Upper lobe of left lung (tissue), 6 donors: ENCODE measurements around the gene BAD. TPM values are rescaled to one million over a fixed set of nuclear protein-coding genes. Genes with fewer than 3 reads are reported as not detected.

Experiments used
- ATAC-seq, 2 donors: fragments of 200-7000 bp; cut with Tn5 transposase; one replicate each; pipeline ENCODE4 v1.9.1; 2022; ENCODE audit warnings: mild to moderate bottlenecking in 2 of 2, moderate library complexity in 2 of 2; ENCODE audit not compliant: low FRiP score in 2 of 2
- DNase-seq, 2 donors: peaks; one replicate each; pipeline ENCODE4 v3.0.0-alpha.2; 2019 to 2020
- H3K27ac ChIP-seq, 4 donors: fragments of 200-600 bp; sonication (generic); one replicate each; pipeline ENCODE4 v1.5.1; 2016 to 2019
- H3K27me3 ChIP-seq, 4 donors: fragments of 200-600 bp; sonication (generic); one replicate each; pipeline ENCODE4 v1.5.1; 2017 to 2019
- H3K36me3 ChIP-seq, 4 donors: fragments of 200-600 bp; sonication (generic); one replicate each; pipeline ENCODE4 v1.5.1; 2016 to 2019
- H3K4me1 ChIP-seq, 4 donors: fragments of 200-600 bp; sonication (generic); one replicate each; pipeline ENCODE4 v1.5.1; 2018 to 2019
- H3K4me3 ChIP-seq, 4 donors: fragments of 200-600 bp; sonication (generic); one replicate each; pipeline ENCODE4 v1.5.1; 2017 to 2019; ENCODE audit warnings: mild to moderate bottlenecking in 2 of 4, moderate library complexity in 1 of 4
- H3K9me3 ChIP-seq, 4 donors: fragments of 200-600 bp; sonication (generic); one replicate each; pipeline ENCODE4 v1.5.1; 2018 to 2019
- EP300 ChIP-seq, 4 donors: sonication (generic); formaldehyde crosslinking; IDR thresholded peaks; one replicate each; pipeline ENCODE4 v1.5.1; 2017; ENCODE audit warnings: antibody characterized with exemption in 4 of 4, control low read depth in 2 of 4
- POLR2A ChIP-seq, 4 donors: fragments of 450-650 bp; IDR thresholded peaks; one replicate each; pipeline ENCODE4 v1.5.1; 2016 to 2017; ENCODE audit warnings: antibody characterized with exemption in 4 of 4, mild to moderate bottlenecking in 2 of 4
- POLR2AphosphoS5 ChIP-seq, 2 donors: sonication (generic); formaldehyde crosslinking; IDR thresholded peaks; one replicate each; pipeline ENCODE4 v1.5.1; 2017; ENCODE audit warnings: antibody characterized with exemption in 2 of 2
- WGBS, 2 donors: methylation state at CpG; one replicate each; pipeline ENCODE4 v1.1.5; 2017 to 2018; 5-methylcytosine and 5-hydroxymethylcytosine counted together
- total RNA-seq, 6 donors: library from RNA; depleted of rRNA in 4 of 6; stranded (reverse); fragments of >200 nt in 4 of 6; gene quantifications; one replicate each; pipeline versions ENCODE4 v1.1.0 to v1.2.1, GENCODE V29; 2016 to 2021
- TF ChIP-seq, protein P1 (sequence below), 6 experiments: fragments of 450-650 bp in 4 of 6; fragments of 200-600 bp in 2 of 6; sonication (generic) in 2 of 6; IDR thresholded peaks; one replicate each; pipeline ENCODE4 v1.5.1; 2016 to 2019; ENCODE audit warnings: antibody characterized with exemption in 6 of 6
- donor health status: DM: no; HTN: no; CAD: no; lungs with moderate emphysema.
- donor health status: DM: no; HTN: yes; CAD: no; lungs with severe emphysema.

BAD gene
- total RNA-seq, 6 donors from 2014 or later = 59.7 to 150 (median 80.1) TPM

DNA sequence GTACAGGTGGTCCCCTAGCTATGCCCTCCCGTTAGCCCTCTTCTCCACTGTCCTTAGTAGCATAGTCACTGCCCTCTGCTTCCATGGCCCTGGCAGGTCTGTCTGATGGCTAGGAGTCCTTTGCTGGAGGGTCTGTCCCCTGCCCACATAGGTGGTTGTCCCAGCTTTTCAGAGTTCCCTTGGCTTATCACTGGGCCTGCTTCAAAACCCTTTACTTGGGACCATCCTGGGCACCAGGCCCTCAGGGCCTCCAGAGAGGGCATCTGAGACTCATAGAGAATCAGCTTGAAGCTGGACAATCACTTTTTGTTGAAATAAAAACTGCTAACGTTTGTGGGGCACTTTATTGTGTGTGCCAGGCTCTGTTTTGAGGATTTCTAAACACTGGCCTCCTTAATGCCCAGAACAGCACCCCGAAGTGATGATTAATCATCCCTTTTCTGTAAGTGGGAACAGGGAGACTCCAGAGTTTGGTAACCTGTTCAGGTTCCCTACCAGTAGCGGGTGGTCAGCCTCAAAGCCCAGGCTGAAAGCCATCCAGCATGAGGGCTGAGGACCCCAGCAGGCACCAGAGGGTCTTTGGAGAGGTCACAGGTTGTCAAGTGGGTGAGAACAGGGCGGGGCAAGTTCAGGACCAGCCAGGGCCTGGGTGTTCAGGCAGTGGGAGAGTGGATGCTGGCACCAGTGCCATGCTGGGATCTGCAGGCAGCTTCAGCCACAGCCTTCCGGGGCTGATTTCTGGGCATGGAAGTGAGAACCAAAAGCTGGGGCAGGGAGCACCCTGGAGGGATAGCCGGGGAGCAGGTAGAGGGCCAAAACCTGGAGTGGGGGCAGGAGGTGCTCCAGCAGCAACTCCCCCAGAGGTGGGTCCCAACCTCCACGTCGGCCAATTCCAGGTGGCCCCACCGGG is 6.1 kb upstream of the BAD start:
- no peaks in the 10 kb centered on the region for H3K36me3 ChIP-seq
- TF ChIP-seq POLR2AphosphoS5 (IDR thresholded peaks at IDR 0.05) (no peak), EP300 (IDR thresholded peaks at IDR 0.05) (no peak), POLR2A (IDR thresholded peaks at IDR 0.05) (no peak)
- TF ChIP-seq, protein P1, sequence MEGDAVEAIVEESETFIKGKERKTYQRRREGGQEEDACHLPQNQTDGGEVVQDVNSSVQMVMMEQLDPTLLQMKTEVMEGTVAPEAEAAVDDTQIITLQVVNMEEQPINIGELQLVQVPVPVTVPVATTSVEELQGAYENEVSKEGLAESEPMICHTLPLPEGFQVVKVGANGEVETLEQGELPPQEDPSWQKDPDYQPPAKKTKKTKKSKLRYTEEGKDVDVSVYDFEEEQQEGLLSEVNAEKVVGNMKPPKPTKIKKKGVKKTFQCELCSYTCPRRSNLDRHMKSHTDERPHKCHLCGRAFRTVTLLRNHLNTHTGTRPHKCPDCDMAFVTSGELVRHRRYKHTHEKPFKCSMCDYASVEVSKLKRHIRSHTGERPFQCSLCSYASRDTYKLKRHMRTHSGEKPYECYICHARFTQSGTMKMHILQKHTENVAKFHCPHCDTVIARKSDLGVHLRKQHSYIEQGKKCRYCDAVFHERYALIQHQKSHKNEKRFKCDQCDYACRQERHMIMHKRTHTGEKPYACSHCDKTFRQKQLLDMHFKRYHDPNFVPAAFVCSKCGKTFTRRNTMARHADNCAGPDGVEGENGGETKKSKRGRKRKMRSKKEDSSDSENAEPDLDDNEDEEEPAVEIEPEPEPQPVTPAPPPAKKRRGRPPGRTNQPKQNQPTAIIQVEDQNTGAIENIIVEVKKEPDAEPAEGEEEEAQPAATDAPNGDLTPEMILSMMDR (IDR thresholded peaks at IDR 0.05) = no peak
- H3K9me3 ChIP-seq = no peaks in the 10 kb centered on the region
- no peak overlapping the region for H3K27ac ChIP-seq
- peaks cover 23 to 35% (median 27%) of the 10 kb centered on the region in 4 donors for H3K4me1 ChIP-seq
- DNase-seq (no peak), ATAC-seq (no peak)
- 47 to 62% methylated on average over 7 to 8 of the region's 10 CpGs for WGBS, 2 donors
- H3K4me3 ChIP-seq = no peak overlapping the region
- H3K27me3 ChIP-seq = peaks cover 0 to 38% (median 23%) of the 10 kb centered on the region in 4 donors

DNA sequence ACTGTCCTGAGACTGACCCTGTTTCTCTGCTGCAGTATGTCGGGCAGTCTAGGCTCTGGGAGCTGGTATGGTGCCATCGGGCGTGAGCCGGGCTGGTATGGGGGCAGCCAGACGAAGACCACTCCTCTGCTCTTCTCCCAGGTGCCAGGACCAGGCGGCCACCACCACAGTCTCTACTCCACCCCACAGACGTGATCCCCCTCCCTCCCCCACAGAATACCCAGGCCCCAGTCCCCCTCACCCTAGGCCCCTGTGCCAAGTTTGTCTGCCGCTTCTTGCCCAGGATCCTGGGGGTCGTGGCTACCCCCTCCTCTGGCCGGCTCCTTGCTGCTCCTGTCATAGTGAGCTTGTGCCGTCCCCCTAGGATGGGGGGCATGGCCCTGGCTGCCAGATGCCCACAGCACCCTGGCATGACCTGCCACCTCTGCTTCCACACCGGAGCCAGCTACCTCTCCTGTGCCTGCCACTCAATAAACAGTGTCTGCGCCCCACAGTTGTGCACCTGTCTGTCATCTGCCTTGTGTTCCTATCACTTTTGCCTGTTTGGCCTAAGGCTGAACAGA is 4.6 kb upstream of the BAD start:
- Histone ChIP-seq H3K27me3 (peaks cover 0 to 32% (median 22%) of the 10 kb centered on the region in 4 donors), H3K4me1 (peaks cover 24 to 38% (median 28%) of the 10 kb centered on the region in 4 donors), H3K9me3 (no peaks in the 10 kb centered on the region), H3K4me3 (no peak overlapping the region), H3K27ac (no peak overlapping the region), H3K36me3 (no peaks in the 10 kb centered on the region)
- no peak for TF ChIP-seq POLR2A (IDR thresholded peaks at IDR 0.05)
- TF ChIP-seq, protein P1 (IDR thresholded peaks at IDR 0.05) = no peak
- TF ChIP-seq POLR2AphosphoS5 (IDR thresholded peaks at IDR 0.05) = no peak
- no peak for TF ChIP-seq EP300 (IDR thresholded peaks at IDR 0.05)
- no peak for ATAC-seq
- no peak for DNase-seq
- WGBS, 2 donors = 93 to 100% methylated on average over 1 to 13 of the region's 13 CpGs

DNA sequence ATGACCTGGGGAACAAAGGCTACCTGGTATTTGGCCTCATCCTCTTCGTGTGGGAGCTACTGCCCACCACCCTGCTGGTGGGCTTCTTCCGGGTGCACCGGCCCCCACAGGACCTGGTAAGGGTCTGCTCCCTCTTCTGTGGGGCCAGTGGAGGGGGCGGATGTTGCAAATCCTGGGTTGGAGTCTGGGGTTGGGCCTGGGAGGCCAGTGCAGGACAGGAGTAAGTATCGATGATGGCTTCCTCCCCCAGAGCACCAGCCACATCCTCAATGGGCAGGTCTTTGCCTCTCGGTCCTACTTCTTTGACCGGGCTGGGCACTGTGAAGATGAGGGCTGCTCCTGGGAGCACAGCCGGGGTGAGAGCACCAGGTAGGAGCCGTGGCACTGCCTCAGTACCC is 3.9 kb upstream of the BAD start:
- DNase-seq (no peak), ATAC-seq (no peak)
- TF ChIP-seq EP300 (IDR thresholded peaks at IDR 0.05) = no peak
- TF ChIP-seq POLR2A (IDR thresholded peaks at IDR 0.05) = no peak
- TF ChIP-seq, protein P1 (IDR thresholded peaks at IDR 0.05) = no peak
- TF ChIP-seq POLR2AphosphoS5 (IDR thresholded peaks at IDR 0.05) = no peak
- 94 to 100% methylated on average over 4 to 9 of the region's 9 CpGs for WGBS, 2 donors
- H3K9me3 ChIP-seq = no peaks in the 10 kb centered on the region
- no peak overlapping the region for H3K27ac ChIP-seq
- no peak overlapping the region for H3K4me3 ChIP-seq
- peaks cover 31 to 45% (median 35%) of the 10 kb centered on the region in 4 donors for H3K4me1 ChIP-seq
- H3K36me3 ChIP-seq = no peaks in the 10 kb centered on the region
- peaks cover 0 to 27% (median 20%) of the 10 kb centered on the region in 4 donors for H3K27me3 ChIP-seq

DNA sequence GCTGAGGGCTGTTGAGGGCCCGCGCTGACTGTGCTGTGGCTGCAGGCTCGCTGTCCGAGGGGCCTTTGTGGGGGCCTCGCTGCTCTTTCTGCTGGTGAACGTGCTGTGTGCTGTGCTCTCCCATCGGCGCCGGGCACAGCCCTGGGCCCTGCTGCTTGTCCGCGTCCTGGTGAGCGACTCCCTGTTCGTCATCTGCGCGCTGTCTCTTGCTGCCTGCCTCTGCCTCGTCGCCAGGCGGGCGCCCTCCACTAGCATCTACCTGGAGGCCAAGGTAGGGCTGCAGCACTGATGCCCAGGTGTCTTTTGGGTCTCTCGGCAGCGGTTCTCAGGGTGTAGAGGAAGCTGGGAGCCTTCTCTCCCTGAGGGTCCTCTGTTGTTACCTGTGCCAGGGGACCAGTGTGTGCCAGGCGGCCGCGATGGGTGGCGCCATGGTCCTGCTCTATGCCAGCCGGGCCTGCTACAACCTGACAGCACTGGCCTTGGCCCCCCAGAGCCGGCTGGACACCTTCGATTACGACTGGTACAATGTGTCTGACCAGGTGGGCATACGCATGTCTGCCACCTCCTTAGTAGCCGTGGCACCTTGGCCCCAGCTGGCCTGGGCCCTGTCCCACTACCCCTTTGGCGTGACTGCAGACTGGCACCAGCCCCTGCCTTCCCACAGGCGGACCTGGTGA is 3.3 kb upstream of the BAD start:
- H3K9me3 ChIP-seq = no peaks in the 10 kb centered on the region
- peaks cover 0 to 22% (median 18%) of the 10 kb centered on the region in 4 donors for H3K27me3 ChIP-seq
- no peak overlapping the region for H3K27ac ChIP-seq
- TF ChIP-seq POLR2AphosphoS5 (IDR thresholded peaks at IDR 0.05) (no peak), EP300 (IDR thresholded peaks at IDR 0.05) (no peak), POLR2A (IDR thresholded peaks at IDR 0.05) (no peak)
- TF ChIP-seq, protein P1 (IDR thresholded peaks at IDR 0.05) = no peak
- peaks cover 33 to 49% (median 40%) of the 10 kb centered on the region in 4 donors for H3K4me1 ChIP-seq
- no peaks in the 10 kb centered on the region for H3K36me3 ChIP-seq
- ATAC-seq (no peak), DNase-seq (peak in 1 of 2 donors; percentile 78)
- 96 to 98% methylated on average over 16 to 28 of the region's 33 CpGs for WGBS, 2 donors
- no peak overlapping the region for H3K4me3 ChIP-seq
